A549 (cell line): ENCODE measurements around the gene ZBTB1. TPM values are rescaled to one million over a fixed set of nuclear protein-coding genes. Genes with fewer than 3 reads are reported as not detected.

Experiments used
- ATAC-seq, 2 experiments: fragments of 200-7000 bp in 1 of 2; fragments of >200 bp in 1 of 2; cut with Nextera tagmentation in 1 of 2; cut with Tn5 transposase in 1 of 2; 3 replicates each; pipeline versions ENCODE4 v1.8.0 to v1.9.1; 2018 to 2020; ENCODE audit warnings: mild to moderate bottlenecking in 1 of 2, moderate library complexity in 1 of 2
- CTCF ChIA-PET: fragments of 300-600 bp; sonication (Branson Sonifier 250); formaldehyde crosslinking; extraction: SDS; loops from one replicate; lab custom pipeline; 2021; ENCODE audit warnings: antibody characterized with exemption, inconsistent platforms; lab: Yijun Ruan, JAX
- POLR2A ChIA-PET: fragments of 350-600 bp; formaldehyde crosslinking; extraction: SDS; loops from one replicate; lab custom pipeline; 2021; ENCODE audit warnings: antibody characterized with exemption, inconsistent platforms; lab: Yijun Ruan, JAX
- DNase-seq, 2 experiments: peaks; one replicate each; pipeline versions ENCODE4 v3.0.0 to v3.0.0-alpha.2; 2011 to 2016; ENCODE audit warnings: low read depth in 1 of 2, low spot score in 1 of 2
- FAIRE-seq: peaks from 2 replicates; lab custom pipeline; 2011; peaks lifted over from hg19 to GRCh38; lab: Jason Lieb, UNC
- H3K27ac ChIP-seq, 2 experiments: fragments of >200 bp; sonication (Bioruptor Twin); formaldehyde crosslinking; 3 replicates each; pipeline ENCODE4 v1.5.1; 2016 to 2017
- H3K4me1 ChIP-seq: fragments of >200 bp; sonication (Bioruptor Twin); formaldehyde crosslinking; 3 replicates; pipeline ENCODE4 v1.6.1; 2016
- H3K4me2 ChIP-seq: fragments of >200 bp; sonication (Bioruptor Twin); formaldehyde crosslinking; 3 replicates; pipeline ENCODE4 v1.6.1; 2016
- H3K4me3 ChIP-seq: fragments of >200 bp; sonication (Bioruptor Twin); formaldehyde crosslinking; 3 replicates; pipeline ENCODE4 v1.5.1; 2016
- H3K9me3 ChIP-seq: fragments of >200 bp; sonication (Bioruptor Twin); formaldehyde crosslinking; 3 replicates; pipeline ENCODE4 v1.6.1; 2016
- ATOH8 ChIP-seq: fragments of 250-450 bp; sonication (Bioruptor Pico); IDR thresholded peaks from 2 replicates; pipeline ENCODE4 v1.5.0; 2020; ENCODE audit warnings: low read depth, mild to moderate bottlenecking, moderate library complexity
- BCL3 ChIP-seq: fragments of >200 bp; sonication (Bioruptor Twin); formaldehyde crosslinking; IDR thresholded peaks from 3 replicates; pipeline ENCODE4 v1.6.1; 2016
- CEBPB ChIP-seq, 2 experiments: fragments of >200 bp in 1 of 2; sonication (Bioruptor Twin) in 1 of 2; formaldehyde crosslinking in 1 of 2; IDR thresholded peaks; 2 replicates each; pipeline ENCODE4 v1.6.1; 2012 to 2016
- CHD2 ChIP-seq: fragments of 150-350 bp; IDR thresholded peaks from 2 replicates; pipeline ENCODE4 v1.6.1; 2014; ENCODE audit warnings: low read length; ENCODE audit not compliant: partially characterized antibody
- E2F6 ChIP-seq: IDR thresholded peaks from 2 replicates; pipeline ENCODE4 v1.6.1; 2012; ENCODE audit warnings: low read depth, borderline replicate concordance
- ESRRA ChIP-seq: fragments of 150-350 bp; IDR thresholded peaks from 2 replicates; pipeline ENCODE4 v1.6.1; 2014; ENCODE audit warnings: mild to moderate bottlenecking, low read length, borderline replicate concordance
- HDAC2 ChIP-seq: fragments of 200-600 bp; sonication (generic); IDR thresholded peaks from 2 replicates; pipeline ENCODE4 v1.6.1; 2016
- HES2 ChIP-seq: fragments of >200 bp; sonication (Bioruptor Twin); formaldehyde crosslinking; IDR thresholded peaks from 2 replicates; pipeline ENCODE4 v1.6.1; 2016
- HOXA7 ChIP-seq: fragments of 250-450 bp; sonication (Bioruptor Pico); IDR thresholded peaks from 2 replicates; pipeline ENCODE4 v1.5.0; 2020; ENCODE audit warnings: mild to moderate bottlenecking, moderate library complexity
- HOXB5 ChIP-seq: fragments of 250-450 bp; sonication (Bioruptor Pico); IDR thresholded peaks from 2 replicates; pipeline ENCODE4 v1.5.0; 2020; ENCODE audit warnings: mild to moderate bottlenecking, moderate library complexity
- JUNB ChIP-seq: fragments of >200 bp; sonication (Bioruptor Twin); formaldehyde crosslinking; IDR thresholded peaks from 2 replicates; pipeline ENCODE4 v1.6.1; 2016
- MAX ChIP-seq: IDR thresholded peaks from 2 replicates; pipeline ENCODE4 v1.6.1; 2012
- NPAS2 ChIP-seq: fragments of 250-450 bp; sonication (Bioruptor Pico); IDR thresholded peaks from 2 replicates; pipeline ENCODE4 v1.8.0; 2022; ENCODE audit warnings: mild to moderate bottlenecking, moderate library complexity, borderline replicate concordance
- PHF8 ChIP-seq: fragments of 200-600 bp; sonication (generic); IDR thresholded peaks from 2 replicates; pipeline ENCODE4 v1.6.1; 2016; ENCODE audit warnings: low read depth, mild to moderate bottlenecking, antibody characterized with exemption, moderate library complexity, borderline replicate concordance
- RARB ChIP-seq: fragments of 250-450 bp; sonication (Bioruptor Pico); IDR thresholded peaks from 2 replicates; pipeline ENCODE4 v1.8.0; 2021; ENCODE audit warnings: mild to moderate bottlenecking, moderate library complexity
- REST ChIP-seq: fragments of 200-600 bp; sonication (generic); IDR thresholded peaks from 2 replicates; pipeline ENCODE4 v1.6.1; 2016; ENCODE audit warnings: antibody characterized with exemption, mild to moderate bottlenecking, moderate library complexity
- RNF2 ChIP-seq: fragments of 200-600 bp; sonication (generic); IDR thresholded peaks from 2 replicates; pipeline ENCODE4 v1.6.1; 2016; ENCODE audit warnings: low read depth, mild to moderate bottlenecking, antibody characterized with exemption, moderate library complexity, borderline replicate concordance
- SMC3 ChIP-seq: fragments of >200 bp; sonication (Bioruptor Twin); formaldehyde crosslinking; IDR thresholded peaks from 3 replicates; pipeline ENCODE4 v1.6.1; 2018; ENCODE audit warnings: inconsistent platforms
- USF2 ChIP-seq: fragments of 450-650 bp; IDR thresholded peaks from 2 replicates; pipeline ENCODE4 v1.6.1; 2014; ENCODE audit warnings: antibody characterized with exemption
- ZC3H11A ChIP-seq: fragments of 450-650 bp; IDR thresholded peaks from 2 replicates; pipeline ENCODE4 v1.6.1; 2014; ENCODE audit warnings: antibody characterized with exemption, mild to moderate bottlenecking
- ZNF302 ChIP-seq: fragments of 250-450 bp; sonication (Bioruptor Pico); IDR thresholded peaks from 2 replicates; pipeline ENCODE4 v1.9.0; 2021; ENCODE audit warnings: inconsistent platforms, mild to moderate bottlenecking, moderate library complexity
- WGBS: methylation state at CpG from one replicate; pipeline ENCODE4 v1.1.6; 2017; ENCODE audit errors: missing lambda C conversion rate; 5-methylcytosine and 5-hydroxymethylcytosine counted together
- polyA plus RNA-seq, 4 experiments: library from polyadenylated mRNA; depleted of rRNA in 3 of 4; stranded (reverse); fragments of >200 nt; fragmentation: RNase III in 1 of 4; extraction: RNeasy Plus Mini Kit Qiagen cat#74134 plus additional on column Dnase treatment in 1 of 4; gene quantifications; 2 replicates in 3 of 4; 3 replicates in 1 of 4; pipeline ENCODE4 v1.2.3, GENCODE V29; 2011 to 2017

ZBTB1 gene
- polyA plus RNA-seq, 2 of the 4 experiments (the other 2 are of a cell fraction): 33.8 to 37.1 TPM

- TF ChIP-seq REST: no peak
- TF ChIP-seq ZC3H11A: no peak
- no peak for TF ChIP-seq HOXB5 (CRISPR knock-in tag)
Measured at GRCh38 chr14:64504897-64505794, 576 bp downstream of the ZBTB1 start (continued).

- Histone ChIP-seq H3K9me3 (no peaks in the 10 kb centered on the region), H3K4me2 (peak overlapping the region; percentile 87), H3K4me1 (peaks cover 63% of the 10 kb centered on the region), H3K4me3 (peak overlapping the region; percentile 76), H3K27ac (peak overlapping the region; percentile 4 to 97; a peak in 4 of 6 replicates)
- TF ChIP-seq ZNF302: no peak
- no peak for TF ChIP-seq NPAS2
- no peak for TF ChIP-seq MAX
- TF ChIP-seq PHF8: no peak
- TF ChIP-seq E2F6: no peak
- no peak for TF ChIP-seq ESRRA
- TF ChIP-seq ATOH8 (CRISPR knock-in tag): no peak
- TF ChIP-seq BCL3: no peak
- TF ChIP-seq CEBPB (IDR thresholded peaks at IDR 0.05): no peak
- no peak for TF ChIP-seq HOXA7
- TF ChIP-seq HDAC2: no peak
- no peak for TF ChIP-seq JUNB
- TF ChIP-seq RNF2: no peak
- no peak for TF ChIP-seq RARB (CRISPR knock-in tag)
- no peak for TF ChIP-seq SMC3
- no peak for TF ChIP-seq USF2
- no peak for TF ChIP-seq HES2
- no peak for TF ChIP-seq CHD2
- FAIRE-seq (no peak), DNase-seq (no peak), ATAC-seq (no peak)
- ChIA-PET CTCF (interaction anchor here (1.0 kb wide), 1 partner anchor 131 kb away, joined by 3 read pairs; no protein-coding TSS in a partner anchor), POLR2A (no interaction called here)
- whole genome bisulfite sequencing: 19% methylated on average over 3 of the region's 3 CpGs
Measured at GRCh38 chr14:64506721-64507120, 2.2 kb downstream of the ZBTB1 start.
